HG02610 (cell line): ENCODE data around the gene MCM10.

Experiments used
- ATAC-seq: cut with Tn5 transposase; IDR thresholded peaks from one replicate; pipeline ENCODE4 v1.9.1; 2021; ENCODE audit warnings: mild to moderate bottlenecking, moderate library complexity; ENCODE audit not compliant: unreplicated experiment

MCM10 gene

GRCh38 chr10:13256627-13257026, 95.3 kb downstream of the MCM10 start:
- ATAC-seq = no peak

GRCh38 chr10:13257621-13258140, 96.3 kb downstream of the MCM10 start:
- ATAC-seq = no peak
